ENCODE results near the gene AIDA.

Gene AIDA

GRCh38 chr1:222634180-222635013 lies 77.9 kb downstream of the AIDA start:
- no peak overlapping the region for H3K4me3 ChIP-seq (ENCODE audit: low read depth, low read length)
- peak; percentile 80 for TF ChIP-seq CTCF (conservative IDR thresholded peaks at IDR 0.05; ENCODE audit: low read depth, low read length)
- DNase-seq (ENCODE audit: low read depth): peak; percentile 95

GRCh38 chr1:222632749-222633148 lies 79.5 kb downstream of the AIDA start:
- DNase-seq (ENCODE audit: low read depth): no peak
- no peak for TF ChIP-seq CTCF (conservative IDR thresholded peaks at IDR 0.05; ENCODE audit: low read depth, low read length)
- no peak overlapping the region for H3K4me3 ChIP-seq (ENCODE audit: low read depth, low read length)

- H3K4me3 ChIP-seq (ENCODE audit: low read depth, low read length): no peak overlapping the region
- peak; percentile 74 for DNase-seq (ENCODE audit: low read depth)
- TF ChIP-seq CTCF (conservative IDR thresholded peaks at IDR 0.05; ENCODE audit: low read depth, low read length): no peak
Measured at GRCh38 chr1:222631611-222632208, 80.6 kb downstream of the AIDA start.

GRCh38 chr1:222629921-222630535 lies 82.3 kb downstream of the AIDA start:
- DNase-seq (ENCODE audit: low read depth): peak; percentile 52
- H3K4me3 ChIP-seq (ENCODE audit: low read depth, low read length): no peak overlapping the region
- TF ChIP-seq CTCF (conservative IDR thresholded peaks at IDR 0.05; ENCODE audit: low read depth, low read length): no peak

- TF ChIP-seq CTCF (conservative IDR thresholded peaks at IDR 0.05; ENCODE audit: low read depth, low read length): no peak
- peak; percentile 18 for DNase-seq (ENCODE audit: low read depth)
- no peak overlapping the region for H3K4me3 ChIP-seq (ENCODE audit: low read depth, low read length)
Measured at GRCh38 chr1:222627232-222627631, 85.1 kb downstream of the AIDA start.

GRCh38 chr1:222624214-222624613 lies 88.1 kb downstream of the AIDA start:
- DNase-seq (ENCODE audit: low read depth): no peak
- no peak overlapping the region for H3K4me3 ChIP-seq (ENCODE audit: low read depth, low read length)
- TF ChIP-seq CTCF (conservative IDR thresholded peaks at IDR 0.05; ENCODE audit: low read depth, low read length): no peak
